ENCODE measurements around the gene OR2B6. TPM values are rescaled to one million over a fixed set of nuclear protein-coding genes. Genes with fewer than 3 reads are reported as not detected.

The OR2B6 gene
- total RNA-seq, 1 donor from 2014 or later: not detected

DNA sequence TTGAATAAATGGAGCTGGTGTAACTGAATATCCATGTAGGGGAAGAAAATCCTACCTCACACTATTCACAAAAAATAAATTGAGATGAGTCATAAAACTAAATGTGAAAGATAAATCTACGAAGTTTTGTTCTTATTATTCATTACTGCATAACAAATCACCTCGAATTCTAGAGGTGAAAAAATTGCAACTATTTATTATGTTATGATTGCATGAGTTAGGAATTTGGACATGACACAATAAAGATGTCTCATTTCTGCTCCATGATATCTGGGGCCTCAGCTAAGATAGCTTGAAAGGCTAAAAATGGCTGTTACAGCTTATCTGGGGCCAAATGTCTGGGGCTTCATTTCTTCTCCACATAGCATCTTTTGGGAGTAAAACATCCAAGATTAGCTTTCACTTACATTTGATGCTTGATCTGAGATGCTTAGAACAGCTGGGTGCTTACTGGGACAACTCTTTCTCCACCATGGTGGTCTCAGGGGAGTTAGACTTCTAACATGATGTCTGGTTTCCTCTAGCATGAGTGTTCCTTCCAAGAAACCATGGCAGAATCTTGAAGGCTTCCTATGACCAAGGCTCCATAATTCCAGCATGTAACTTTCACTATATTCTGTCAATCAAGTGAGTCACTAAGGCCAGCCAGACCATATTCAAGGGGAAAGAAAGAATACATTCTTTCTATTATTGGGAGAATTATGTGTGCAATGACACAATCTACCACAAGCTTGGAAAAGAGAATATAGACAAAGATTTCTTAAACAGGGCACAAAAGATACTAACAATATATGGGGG is 30.1 kb downstream of the OR2B6 start:
- no peak overlapping the region for H3K4me3 ChIP-seq (ENCODE audit: low read depth, low read length)
- no peak for DNase-seq (ENCODE audit: low read depth)
- TF ChIP-seq, protein P1, sequence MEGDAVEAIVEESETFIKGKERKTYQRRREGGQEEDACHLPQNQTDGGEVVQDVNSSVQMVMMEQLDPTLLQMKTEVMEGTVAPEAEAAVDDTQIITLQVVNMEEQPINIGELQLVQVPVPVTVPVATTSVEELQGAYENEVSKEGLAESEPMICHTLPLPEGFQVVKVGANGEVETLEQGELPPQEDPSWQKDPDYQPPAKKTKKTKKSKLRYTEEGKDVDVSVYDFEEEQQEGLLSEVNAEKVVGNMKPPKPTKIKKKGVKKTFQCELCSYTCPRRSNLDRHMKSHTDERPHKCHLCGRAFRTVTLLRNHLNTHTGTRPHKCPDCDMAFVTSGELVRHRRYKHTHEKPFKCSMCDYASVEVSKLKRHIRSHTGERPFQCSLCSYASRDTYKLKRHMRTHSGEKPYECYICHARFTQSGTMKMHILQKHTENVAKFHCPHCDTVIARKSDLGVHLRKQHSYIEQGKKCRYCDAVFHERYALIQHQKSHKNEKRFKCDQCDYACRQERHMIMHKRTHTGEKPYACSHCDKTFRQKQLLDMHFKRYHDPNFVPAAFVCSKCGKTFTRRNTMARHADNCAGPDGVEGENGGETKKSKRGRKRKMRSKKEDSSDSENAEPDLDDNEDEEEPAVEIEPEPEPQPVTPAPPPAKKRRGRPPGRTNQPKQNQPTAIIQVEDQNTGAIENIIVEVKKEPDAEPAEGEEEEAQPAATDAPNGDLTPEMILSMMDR (conservative IDR thresholded peaks at IDR 0.05; ENCODE audit: low read depth, low read length): no peak

GRCh38 chr6:27994616-27995015 is 37.6 kb downstream of the OR2B6 start:
- DNase-seq (ENCODE audit: low read depth): no peak
- no peak overlapping the region for H3K4me3 ChIP-seq (ENCODE audit: low read depth, low read length)
- TF ChIP-seq, protein P1 (conservative IDR thresholded peaks at IDR 0.05; ENCODE audit: low read depth, low read length): no peak

- no peak overlapping the region for H3K4me3 ChIP-seq (ENCODE audit: low read depth, low read length)
- TF ChIP-seq, protein P1 (conservative IDR thresholded peaks at IDR 0.05; ENCODE audit: low read depth, low read length): no peak
- no peak for DNase-seq (ENCODE audit: low read depth)
Measured at GRCh38 chr6:28000351-28001045, 43.5 kb downstream of the OR2B6 start.

DNA sequence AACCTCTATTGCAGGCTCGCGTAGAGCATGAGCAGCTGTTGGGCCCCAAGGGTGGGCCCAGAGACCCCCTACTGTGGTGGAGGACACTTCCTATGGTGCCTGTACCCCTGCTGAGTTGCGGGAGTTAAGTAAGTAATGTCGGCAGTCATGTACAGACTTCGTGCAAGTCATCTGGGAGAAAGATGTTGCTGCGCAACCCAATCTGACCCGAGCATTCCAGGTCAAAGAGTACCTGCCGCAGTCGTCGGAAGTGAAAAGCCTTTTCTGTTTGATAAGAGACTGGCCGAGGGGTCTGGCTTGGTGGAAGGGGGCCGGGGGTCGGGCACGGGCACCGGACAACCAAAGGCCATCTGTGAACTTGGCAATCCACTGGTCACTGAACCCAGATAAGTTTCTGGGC is 44.3 kb downstream of the OR2B6 start:
- no peak overlapping the region for H3K4me3 ChIP-seq (ENCODE audit: low read depth, low read length)
- TF ChIP-seq, protein P1 (conservative IDR thresholded peaks at IDR 0.05; ENCODE audit: low read depth, low read length): no peak
- DNase-seq (ENCODE audit: low read depth): no peak

GRCh38 chr6:28001751-28002150 is 44.7 kb downstream of the OR2B6 start:
- TF ChIP-seq, protein P1 (conservative IDR thresholded peaks at IDR 0.05; ENCODE audit: low read depth, low read length): no peak
- no peak overlapping the region for H3K4me3 ChIP-seq (ENCODE audit: low read depth, low read length)
- DNase-seq (ENCODE audit: low read depth): peak; percentile 48

DNA sequence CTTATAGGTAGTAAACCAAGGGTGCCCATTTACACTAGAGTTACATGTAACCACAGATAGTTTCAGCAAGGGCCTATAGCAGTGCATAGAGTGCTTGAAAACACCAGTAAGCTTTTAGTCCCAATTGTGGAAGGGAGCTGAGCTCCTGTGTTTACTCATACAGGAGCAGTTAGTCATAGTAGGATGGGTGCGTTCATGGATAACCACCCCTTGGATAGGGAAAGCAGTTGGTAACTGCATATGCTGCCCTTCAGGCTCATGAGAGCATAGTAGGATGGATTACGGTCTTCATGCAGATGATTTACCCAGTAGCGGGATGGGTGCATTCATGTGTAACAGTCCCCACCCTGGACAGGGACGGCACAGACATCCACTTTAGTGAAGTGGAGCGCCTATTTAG is 45.1 kb downstream of the OR2B6 start:
- peak; percentile 82 for DNase-seq (ENCODE audit: low read depth)
- no peak overlapping the region for H3K4me3 ChIP-seq (ENCODE audit: low read depth, low read length)
- TF ChIP-seq, protein P1 (conservative IDR thresholded peaks at IDR 0.05; ENCODE audit: low read depth, low read length): no peak

Data from epithelial cell of proximal tubule (primary cell).